Measurements from ENCODE around the gene RNPEP. TPM values are rescaled to one million over a fixed set of nuclear protein-coding genes. Genes with fewer than 3 reads are reported as not detected.

RNPEP gene
- total and polyA plus RNA-seq, 2 donors = 20.0 to 39.7 TPM

DNA sequence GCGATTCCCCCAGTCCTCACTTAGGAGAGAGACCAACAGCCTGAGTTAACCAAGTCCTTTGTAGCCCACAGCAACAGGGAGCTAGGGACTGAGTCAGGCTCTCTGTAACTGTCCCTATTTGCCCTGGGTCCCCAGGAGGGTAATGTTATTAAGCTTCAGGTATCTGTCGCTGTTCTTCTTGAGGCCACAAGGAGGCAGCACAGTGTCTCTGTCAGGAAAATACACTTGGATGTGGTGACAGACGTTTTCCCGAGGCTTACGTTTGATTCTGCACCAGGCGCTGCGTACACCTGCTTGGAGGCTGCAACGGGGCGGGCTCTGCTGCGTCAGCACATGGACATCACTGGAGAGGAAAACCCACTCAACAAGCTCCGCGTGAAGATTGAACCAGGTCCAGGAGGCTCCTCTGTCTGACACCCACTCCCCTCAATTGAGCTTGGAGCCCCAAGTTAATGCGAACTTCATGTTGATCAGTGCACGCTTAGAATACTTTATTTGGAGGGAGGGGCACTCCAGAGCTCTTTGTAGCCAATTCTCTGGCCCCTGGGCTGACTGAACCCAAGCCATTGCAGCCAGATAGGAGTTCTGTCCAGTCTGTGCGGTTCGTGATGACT lies 17.3 kb downstream of the RNPEP start:
- H3K27me3 ChIP-seq (ENCODE audit: control insufficient read depth in 2 of 2, insufficient read depth in 1 of 2, low read length in 1 of 2) = no peaks in the 10 kb centered on the region
- H3K9me3 ChIP-seq (ENCODE audit: control insufficient read depth in 2 of 2, insufficient read depth in 1 of 2, low read length in 1 of 2) = no peaks in the 10 kb centered on the region
- no peak overlapping the region for H3K4me3 ChIP-seq (ENCODE audit: low read length in 2 of 2)
- H3K36me3 ChIP-seq (ENCODE audit: control insufficient read depth in 2 of 2, insufficient read depth in 2 of 2, low read length in 1 of 2) = peaks cover 51 to 55% of the 10 kb centered on the region in 2 donors
- peak in 4 of 9 donors; percentile 30 to 48 (median 37) for DNase-seq (ENCODE audit: low read depth in 6 of 9, low spot score in 9 of 9)
- H3K27ac ChIP-seq (ENCODE audit: low read depth in 1 of 2, low read length in 1 of 2) = no peak overlapping the region
- H3K4me1 ChIP-seq (ENCODE audit: control insufficient read depth in 2 of 2, insufficient read depth in 2 of 2, low read length in 2 of 2) = no peaks in the 10 kb centered on the region
- WGBS = 77% methylated on average over 16 of the region's 16 CpGs

GRCh38 chr1:202002507-202002906 lies 20.1 kb downstream of the RNPEP start:
- no peaks in the 10 kb centered on the region for H3K9me3 ChIP-seq (ENCODE audit: control insufficient read depth in 2 of 2, insufficient read depth in 1 of 2, low read length in 1 of 2)
- 94% methylated on average over 9 of the region's 9 CpGs for WGBS
- H3K4me3 ChIP-seq (ENCODE audit: low read length in 2 of 2) = no peak overlapping the region
- H3K36me3 ChIP-seq (ENCODE audit: control insufficient read depth in 2 of 2, insufficient read depth in 2 of 2, low read length in 1 of 2) = peaks cover 46 to 56% of the 10 kb centered on the region in 2 donors
- DNase-seq (ENCODE audit: low read depth in 6 of 9, low spot score in 9 of 9) = no peak
- H3K4me1 ChIP-seq (ENCODE audit: control insufficient read depth in 2 of 2, insufficient read depth in 2 of 2, low read length in 2 of 2) = no peaks in the 10 kb centered on the region
- H3K27me3 ChIP-seq (ENCODE audit: control insufficient read depth in 2 of 2, insufficient read depth in 1 of 2, low read length in 1 of 2) = no peaks in the 10 kb centered on the region
- H3K27ac ChIP-seq (ENCODE audit: low read depth in 1 of 2, low read length in 1 of 2) = no peak overlapping the region

GRCh38 chr1:202004711-202005110 lies 22.3 kb downstream of the RNPEP start:
- Histone ChIP-seq H3K36me3 (ENCODE audit: control insufficient read depth in 2 of 2, insufficient read depth in 2 of 2, low read length in 1 of 2) (peaks cover 42 to 58% of the 10 kb centered on the region in 2 donors), H3K9me3 (ENCODE audit: control insufficient read depth in 2 of 2, insufficient read depth in 1 of 2, low read length in 1 of 2) (no peaks in the 10 kb centered on the region), H3K4me3 (ENCODE audit: low read length in 2 of 2) (no peak overlapping the region), H3K4me1 (ENCODE audit: control insufficient read depth in 2 of 2, insufficient read depth in 2 of 2, low read length in 2 of 2) (peaks cover 0 to 6% of the 10 kb centered on the region in 2 donors), H3K27me3 (ENCODE audit: control insufficient read depth in 2 of 2, insufficient read depth in 1 of 2, low read length in 1 of 2) (no peaks in the 10 kb centered on the region), H3K27ac (ENCODE audit: low read depth in 1 of 2, low read length in 1 of 2) (no peak overlapping the region)
- 92% methylated on average over 9 of the region's 9 CpGs for WGBS
- no peak for DNase-seq (ENCODE audit: low read depth in 6 of 9, low spot score in 9 of 9)

DNA sequence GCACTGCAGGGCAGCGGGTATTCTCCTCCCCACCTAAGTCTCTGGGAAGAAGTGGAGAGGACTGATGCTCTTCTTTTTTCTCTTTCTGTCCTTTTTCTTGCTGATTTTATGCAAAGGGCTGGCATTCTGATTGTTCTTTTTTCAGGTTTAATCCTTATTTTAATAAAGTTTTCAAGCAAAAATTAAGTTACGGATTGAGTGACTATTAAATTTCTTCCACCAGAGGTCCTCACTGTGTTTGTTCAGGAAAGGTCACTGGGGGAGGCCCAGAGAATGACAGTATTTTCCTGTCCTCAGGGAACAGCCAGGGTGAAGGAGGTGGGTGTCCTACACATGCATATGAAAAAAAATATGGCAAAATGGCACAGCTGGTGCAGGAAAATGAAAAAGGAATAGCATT lies 23.5 kb downstream of the RNPEP start:
- Histone ChIP-seq H3K4me3 (ENCODE audit: low read length in 2 of 2) (no peak overlapping the region), H3K27me3 (ENCODE audit: control insufficient read depth in 2 of 2, insufficient read depth in 1 of 2, low read length in 1 of 2) (peaks cover 0 to 7% of the 10 kb centered on the region in 2 donors), H3K9me3 (ENCODE audit: control insufficient read depth in 2 of 2, insufficient read depth in 1 of 2, low read length in 1 of 2) (no peaks in the 10 kb centered on the region), H3K36me3 (ENCODE audit: control insufficient read depth in 2 of 2, insufficient read depth in 2 of 2, low read length in 1 of 2) (peaks cover 33 to 48% of the 10 kb centered on the region in 2 donors), H3K27ac (ENCODE audit: low read depth in 1 of 2, low read length in 1 of 2) (no peak overlapping the region), H3K4me1 (ENCODE audit: control insufficient read depth in 2 of 2, insufficient read depth in 2 of 2, low read length in 2 of 2) (peaks cover 0 to 11% of the 10 kb centered on the region in 2 donors)
- DNase-seq (ENCODE audit: low read depth in 6 of 9, low spot score in 9 of 9) = no peak
- 98% methylated on average over 2 of the region's 2 CpGs for WGBS

- DNase-seq (ENCODE audit: low read depth in 6 of 9, low spot score in 9 of 9) = no peak
- Histone ChIP-seq H3K4me3 (ENCODE audit: low read length in 2 of 2) (no peak overlapping the region), H3K27ac (ENCODE audit: low read depth in 1 of 2, low read length in 1 of 2) (no peak overlapping the region), H3K4me1 (ENCODE audit: control insufficient read depth in 2 of 2, insufficient read depth in 2 of 2, low read length in 2 of 2) (peaks cover 0 to 11% of the 10 kb centered on the region in 2 donors), H3K27me3 (ENCODE audit: control insufficient read depth in 2 of 2, insufficient read depth in 1 of 2, low read length in 1 of 2) (peaks cover 0 to 11% of the 10 kb centered on the region in 2 donors), H3K36me3 (ENCODE audit: control insufficient read depth in 2 of 2, insufficient read depth in 2 of 2, low read length in 1 of 2) (peaks cover 26 to 38% of the 10 kb centered on the region in 2 donors), H3K9me3 (ENCODE audit: control insufficient read depth in 2 of 2, insufficient read depth in 1 of 2, low read length in 1 of 2) (no peaks in the 10 kb centered on the region)
- 83% methylated on average over 8 of the region's 8 CpGs for WGBS
These were observed 24.9 kb downstream of the RNPEP start for GRCh38 chr1:202007304-202007703.

DNA sequence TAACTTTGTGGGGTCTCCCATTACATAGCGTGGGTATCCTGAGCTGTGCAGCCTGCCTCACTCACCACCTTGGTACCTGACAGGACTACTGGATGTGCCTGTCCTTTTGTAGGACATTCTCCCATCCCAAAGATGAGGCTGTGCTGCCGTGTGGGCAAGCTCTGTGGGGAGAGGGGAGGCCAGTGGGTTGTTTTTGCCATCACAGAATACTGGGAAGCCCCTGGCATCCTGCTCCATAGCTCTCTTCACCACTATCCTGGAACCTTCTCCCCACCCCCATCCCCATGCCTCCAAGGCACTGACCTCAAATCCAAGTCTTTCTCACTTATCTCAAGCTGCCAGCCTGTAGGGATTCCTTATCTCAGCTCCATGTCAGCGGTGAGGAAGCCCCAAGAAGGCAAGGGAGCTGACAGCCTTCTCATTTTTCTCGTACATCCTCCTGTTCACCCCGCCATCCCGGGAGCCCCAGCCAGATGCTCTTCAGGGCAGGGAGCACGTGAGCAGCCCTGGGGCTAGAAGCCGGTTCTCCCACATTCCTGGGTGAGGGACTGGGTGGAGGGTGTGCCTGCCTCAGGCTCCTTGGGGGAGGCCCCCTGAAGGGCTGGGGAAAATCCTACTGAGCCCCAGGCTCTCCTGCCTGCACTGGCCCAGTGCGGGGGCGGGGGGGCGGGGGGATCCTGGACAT lies 25.5 kb downstream of the RNPEP start:
- no peaks in the 10 kb centered on the region for H3K9me3 ChIP-seq (ENCODE audit: control insufficient read depth in 2 of 2, insufficient read depth in 1 of 2, low read length in 1 of 2)
- H3K27ac ChIP-seq (ENCODE audit: low read depth in 1 of 2, low read length in 1 of 2) = peak overlapping the region in 1 of 2 donors; percentile 49
- peaks cover 23 to 31% of the 10 kb centered on the region in 2 donors for H3K36me3 ChIP-seq (ENCODE audit: control insufficient read depth in 2 of 2, insufficient read depth in 2 of 2, low read length in 1 of 2)
- H3K4me1 ChIP-seq (ENCODE audit: control insufficient read depth in 2 of 2, insufficient read depth in 2 of 2, low read length in 2 of 2) = peaks cover 0 to 11% of the 10 kb centered on the region in 2 donors
- H3K27me3 ChIP-seq (ENCODE audit: control insufficient read depth in 2 of 2, insufficient read depth in 1 of 2, low read length in 1 of 2) = peaks cover 0 to 18% of the 10 kb centered on the region in 2 donors
- peak in 1 of 9 donors; percentile 23 for DNase-seq (ENCODE audit: low read depth in 6 of 9, low spot score in 9 of 9)
- no peak overlapping the region for H3K4me3 ChIP-seq (ENCODE audit: low read length in 2 of 2)
- 85% methylated on average over 11 of the region's 11 CpGs for WGBS

GRCh38 chr1:202009326-202010179 lies 27.1 kb downstream of the RNPEP start:
- peaks cover 11 to 17% of the 10 kb centered on the region in 2 donors for H3K36me3 ChIP-seq (ENCODE audit: control insufficient read depth in 2 of 2, insufficient read depth in 2 of 2, low read length in 1 of 2)
- WGBS = 37% methylated on average over 11 of the region's 11 CpGs
- peaks cover 0 to 11% of the 10 kb centered on the region in 2 donors for H3K4me1 ChIP-seq (ENCODE audit: control insufficient read depth in 2 of 2, insufficient read depth in 2 of 2, low read length in 2 of 2)
- peak in 8 of 9 donors; percentile 21 to 67 (median 50) for DNase-seq (ENCODE audit: low read depth in 6 of 9, low spot score in 9 of 9)
- no peak overlapping the region for H3K4me3 ChIP-seq (ENCODE audit: low read length in 2 of 2)
- H3K27ac ChIP-seq (ENCODE audit: low read depth in 1 of 2, low read length in 1 of 2) = peak overlapping the region; percentile 39 to 75
- H3K27me3 ChIP-seq (ENCODE audit: control insufficient read depth in 2 of 2, insufficient read depth in 1 of 2, low read length in 1 of 2) = peaks cover 0 to 24% of the 10 kb centered on the region in 2 donors
- H3K9me3 ChIP-seq (ENCODE audit: control insufficient read depth in 2 of 2, insufficient read depth in 1 of 2, low read length in 1 of 2) = no peaks in the 10 kb centered on the region

DNA sequence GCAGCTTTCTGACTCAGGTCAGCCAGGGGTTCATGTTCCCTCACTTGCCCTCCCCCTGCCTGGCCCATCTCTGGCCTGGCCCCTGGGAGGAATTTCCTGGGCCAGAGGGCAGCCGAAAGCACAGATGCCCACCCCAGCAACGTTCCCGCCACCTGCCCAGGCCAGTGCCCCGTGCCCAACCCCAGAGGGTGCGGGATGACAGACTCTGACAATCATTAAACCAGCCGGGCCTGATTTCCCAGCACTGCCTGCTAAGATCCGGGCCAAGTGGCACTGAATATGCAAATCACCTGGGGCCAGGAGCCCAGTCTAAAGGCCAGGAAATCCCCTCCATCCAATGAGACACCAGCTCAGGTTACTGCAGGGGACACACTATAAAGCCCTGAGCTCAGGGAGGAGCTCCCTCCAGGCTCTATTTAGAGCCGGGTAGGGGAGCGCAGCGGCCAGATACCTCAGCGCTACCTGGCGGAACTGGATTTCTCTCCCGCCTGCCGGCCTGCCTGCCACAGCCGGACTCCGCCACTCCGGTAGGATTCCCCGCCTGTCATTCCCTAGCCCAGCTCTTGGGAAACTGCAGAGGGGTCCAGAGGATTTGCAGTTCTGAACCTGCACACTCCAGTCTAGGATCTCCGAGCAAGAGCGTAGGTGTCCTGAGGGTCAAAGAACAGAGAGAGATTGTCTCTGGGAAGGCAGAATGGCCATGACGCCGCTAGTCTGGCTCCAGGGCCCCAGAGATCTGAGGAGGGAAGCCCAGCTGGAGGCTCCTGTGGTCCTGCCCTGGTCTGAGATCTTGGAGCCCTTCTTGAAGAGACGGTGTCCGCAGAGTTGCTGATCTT lies 27.9 kb downstream of the RNPEP start, which contains the start of gene ELF3:
TSS of gene ELF3 (plus strand) at position 408 of the 836 bp plus-strand sequence. CDS start 550 bp downstream, outside the sequence.
- Histone ChIP-seq H3K36me3 (ENCODE audit: control insufficient read depth in 2 of 2, insufficient read depth in 2 of 2, low read length in 1 of 2) (peaks cover 4 to 8% of the 10 kb centered on the region in 2 donors), H3K27me3 (ENCODE audit: control insufficient read depth in 2 of 2, insufficient read depth in 1 of 2, low read length in 1 of 2) (peaks cover 0 to 24% of the 10 kb centered on the region in 2 donors), H3K4me3 (ENCODE audit: low read length in 2 of 2) (no peak within 1 kb of the TSS), H3K4me1 (ENCODE audit: control insufficient read depth in 2 of 2, insufficient read depth in 2 of 2, low read length in 2 of 2) (peaks cover 0 to 11% of the 10 kb centered on the region in 2 donors), H3K9me3 (ENCODE audit: control insufficient read depth in 2 of 2, insufficient read depth in 1 of 2, low read length in 1 of 2) (no peaks in the 10 kb centered on the region), H3K27ac (ENCODE audit: low read depth in 1 of 2, low read length in 1 of 2) (peak within 1 kb of the TSS; percentile 39 to 75)
- WGBS = 90% methylated on average over 24 of the region's 24 CpGs
- DNase-seq (ENCODE audit: low read depth in 6 of 9, low spot score in 9 of 9) = peak in 1 of 9 donors; percentile 22
